ENCODE data around the gene CCDC85C.

CCDC85C gene

GRCh38 chr14:99576304-99576703, 27.7 kb downstream of the CCDC85C start:
- no peak for DNase-seq (ENCODE audit: low read depth)
- TF ChIP-seq CTCF (IDR thresholded peaks at IDR 0.05; ENCODE audit: insufficient read depth, low read depth, low read length, missing control alignments): no peak

GRCh38 chr14:99575043-99576023, 28.7 kb downstream of the CCDC85C start:
- TF ChIP-seq CTCF (IDR thresholded peaks at IDR 0.05; ENCODE audit: insufficient read depth, low read depth, low read length, missing control alignments): no peak
- H3K4me3 ChIP-seq (ENCODE audit: low read depth, low read length): no peak overlapping the region
- DNase-seq (ENCODE audit: low read depth): no peak

More at GRCh38 chr14:99576304-99576703, 27.7 kb downstream of the CCDC85C start:
- H3K4me3 ChIP-seq (ENCODE audit: low read depth, low read length): no peak overlapping the region

DNA sequence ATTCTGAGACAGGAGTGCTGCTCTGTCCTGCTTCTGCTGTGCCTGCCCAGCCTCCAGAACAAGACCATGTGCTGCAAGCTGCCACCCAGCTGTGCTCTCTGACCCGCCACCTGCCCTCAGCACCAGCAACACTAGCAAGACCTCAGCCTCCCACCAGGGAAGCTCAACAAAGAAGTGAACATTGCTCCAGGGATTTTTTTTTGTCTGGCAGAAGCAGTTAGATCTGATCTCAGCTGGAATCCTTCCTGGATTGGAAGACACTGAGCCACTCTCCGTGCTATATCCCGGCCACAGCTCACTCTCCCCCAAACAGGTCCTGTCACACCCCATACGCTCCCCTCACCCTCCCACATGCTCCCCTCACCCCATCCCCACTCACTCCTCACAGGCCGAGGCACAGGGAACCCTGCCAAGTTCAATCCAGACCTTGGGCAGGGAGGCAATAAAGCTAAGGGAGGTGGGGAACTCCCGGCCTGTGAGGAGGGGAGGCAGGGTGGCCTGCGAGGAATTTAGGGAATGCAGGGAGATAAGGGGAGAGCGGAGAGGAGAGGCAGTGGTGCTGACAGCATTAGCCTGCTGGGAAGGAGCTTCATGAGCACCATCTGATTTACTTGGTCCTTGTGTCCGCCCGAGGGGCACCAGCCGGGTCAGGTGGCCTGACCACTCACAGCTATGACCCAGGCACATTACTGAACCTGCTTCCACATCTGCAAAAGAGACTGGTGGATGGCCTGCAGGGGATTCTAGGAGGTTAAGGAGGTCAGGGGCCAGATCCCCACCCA, 29.7 kb downstream of the CCDC85C start:
- no peak overlapping the region for H3K4me3 ChIP-seq (ENCODE audit: low read depth, low read length)

GRCh38 chr14:99573436-99574098, 30.4 kb downstream of the CCDC85C start:
- H3K4me3 ChIP-seq (ENCODE audit: low read depth, low read length): no peak overlapping the region
- TF ChIP-seq CTCF (IDR thresholded peaks at IDR 0.05; ENCODE audit: insufficient read depth, low read depth, low read length, missing control alignments): no peak
- DNase-seq (ENCODE audit: low read depth): no peak

More for the DNA sequence above, 29.7 kb downstream of the CCDC85C start:
- DNase-seq (ENCODE audit: low read depth): no peak
- TF ChIP-seq CTCF (IDR thresholded peaks at IDR 0.05; ENCODE audit: insufficient read depth, low read depth, low read length, missing control alignments): no peak

- TF ChIP-seq CTCF (IDR thresholded peaks at IDR 0.05; ENCODE audit: insufficient read depth, low read depth, low read length, missing control alignments): no peak
- no peak overlapping the region for H3K4me3 ChIP-seq (ENCODE audit: low read depth, low read length)
- DNase-seq (ENCODE audit: low read depth): peak; percentile 30
Measured at GRCh38 chr14:99573000-99573330, 31.0 kb downstream of the CCDC85C start.

DNA sequence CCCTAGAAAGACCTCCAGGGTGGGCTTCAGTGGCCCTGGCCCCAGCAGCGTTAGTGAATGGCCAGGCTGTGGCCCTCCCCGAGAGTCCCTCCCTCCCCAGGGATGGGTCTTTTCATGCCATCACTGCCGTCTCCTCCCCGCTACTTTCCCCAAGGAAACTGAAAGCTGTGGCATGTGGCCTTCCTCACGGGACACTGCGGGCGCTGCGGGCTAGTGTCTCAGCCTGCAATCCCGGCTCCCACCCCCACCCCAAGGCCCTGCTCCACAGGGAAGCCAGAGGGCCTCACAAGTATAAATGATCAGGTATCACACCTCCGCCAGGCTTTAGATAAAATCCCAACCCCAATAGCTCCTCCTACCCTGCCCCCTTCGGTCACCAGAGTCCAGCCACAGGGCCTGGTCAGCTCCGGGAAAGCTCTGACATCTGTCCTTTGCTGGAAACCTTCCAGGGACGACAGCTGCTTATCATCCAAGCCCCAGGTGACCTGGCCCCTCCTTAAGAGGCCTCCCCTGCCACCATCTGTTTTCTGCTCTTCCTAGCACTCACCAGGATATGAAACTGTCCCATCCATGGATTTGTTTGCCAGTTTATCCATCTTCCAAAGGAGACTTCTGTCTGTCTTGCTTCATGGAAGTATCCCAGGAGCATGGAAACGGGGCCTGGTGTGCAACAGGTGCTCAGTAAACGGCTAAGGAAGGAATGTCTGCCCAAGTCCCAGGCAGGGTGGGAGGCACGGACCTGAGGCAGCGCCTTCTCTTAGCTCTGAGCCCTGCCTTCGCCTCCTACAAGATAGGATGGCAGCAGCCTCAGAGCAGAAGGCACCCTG, 31.6 kb downstream of the CCDC85C start:
- no peak overlapping the region for H3K4me3 ChIP-seq (ENCODE audit: low read depth, low read length)
- DNase-seq (ENCODE audit: low read depth): no peak
- no peak for TF ChIP-seq CTCF (IDR thresholded peaks at IDR 0.05; ENCODE audit: insufficient read depth, low read depth, low read length, missing control alignments)

Data from GM12865 (cell line).